ENCODE data around the gene DLG4. TPM values are rescaled to one million over a fixed set of nuclear protein-coding genes. Genes with fewer than 3 reads are reported as not detected.
A peak's percentile ranks its signal among the peaks of the same experiment; 100 is the strongest.

DLG4 gene
- total RNA-seq, 2 experiments from 2014 or later: 15.4 to 27.3 TPM

- no TSS peak for BruUV-seq (replicated peaks)
- no peak for DNase-seq (ENCODE audit: low spot score)
- CTCF ChIA-PET (ENCODE audit: unreplicated experiment): no interaction called here
- H3K4me2 ChIP-seq (ENCODE audit: low read length): peak overlapping the region; percentile 93
- no peaks in the 10 kb centered on the region for H3K9me2 ChIP-seq (ENCODE audit: insufficient read depth, low read length)
- intact Hi-C loops (cut with micrococcal nuclease; ENCODE audit: unreplicated experiment): loop anchor here (5.0 kb wide), 1 partner anchor 332 kb away; no protein-coding TSS in a partner anchor
- 0 out of 2 replicates have a peak, but pooled peaks cover 8% of the 10 kb centered on the region for H4K20me1 ChIP-seq (ENCODE audit: insufficient read depth, low read length)
- POLR2A ChIA-PET: interaction anchor here (1.0 to 1.3 kb wide), 2 partner anchors 8 to 10 kb away, joined by 3 read pairs; no protein-coding TSS in a partner anchor
- H3K79me2 ChIP-seq (ENCODE audit: insufficient read depth, low read depth, low read length): peaks cover 30% of the 10 kb centered on the region
- H3K9me3 ChIP-seq (ENCODE audit: low read length): no peaks in the 10 kb centered on the region
- peaks cover 52% of the 10 kb centered on the region for H3K4me1 ChIP-seq (ENCODE audit: insufficient read depth, low read length, poor library complexity, severe bottlenecking)
- peak overlapping the region; percentile 86 for H3K4me3 ChIP-seq (ENCODE audit: low read depth, low read length, poor library complexity, severe bottlenecking)
- H3K36me3 ChIP-seq (ENCODE audit: insufficient read depth, low read length): peaks cover 60% of the 10 kb centered on the region
- H3K27ac ChIP-seq (ENCODE audit: low read depth, low read length, poor library complexity, severe bottlenecking): peak overlapping the region; percentile 72
- no peak overlapping the region for H2AFZ ChIP-seq (ENCODE audit: low read length)
- TF ChIP-seq, protein P1, sequence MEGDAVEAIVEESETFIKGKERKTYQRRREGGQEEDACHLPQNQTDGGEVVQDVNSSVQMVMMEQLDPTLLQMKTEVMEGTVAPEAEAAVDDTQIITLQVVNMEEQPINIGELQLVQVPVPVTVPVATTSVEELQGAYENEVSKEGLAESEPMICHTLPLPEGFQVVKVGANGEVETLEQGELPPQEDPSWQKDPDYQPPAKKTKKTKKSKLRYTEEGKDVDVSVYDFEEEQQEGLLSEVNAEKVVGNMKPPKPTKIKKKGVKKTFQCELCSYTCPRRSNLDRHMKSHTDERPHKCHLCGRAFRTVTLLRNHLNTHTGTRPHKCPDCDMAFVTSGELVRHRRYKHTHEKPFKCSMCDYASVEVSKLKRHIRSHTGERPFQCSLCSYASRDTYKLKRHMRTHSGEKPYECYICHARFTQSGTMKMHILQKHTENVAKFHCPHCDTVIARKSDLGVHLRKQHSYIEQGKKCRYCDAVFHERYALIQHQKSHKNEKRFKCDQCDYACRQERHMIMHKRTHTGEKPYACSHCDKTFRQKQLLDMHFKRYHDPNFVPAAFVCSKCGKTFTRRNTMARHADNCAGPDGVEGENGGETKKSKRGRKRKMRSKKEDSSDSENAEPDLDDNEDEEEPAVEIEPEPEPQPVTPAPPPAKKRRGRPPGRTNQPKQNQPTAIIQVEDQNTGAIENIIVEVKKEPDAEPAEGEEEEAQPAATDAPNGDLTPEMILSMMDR (conservative IDR thresholded peaks at IDR 0.05; ENCODE audit: low read length): no peak
- TF ChIP-seq EZH2phosphoT487 (IDR thresholded peaks at IDR 0.05; ENCODE audit: borderline replicate concordance, low read depth, low read length): no peak
Measured at GRCh38 chr17:7240375-7240774, 20.7 kb upstream of the DLG4 start.

DNA sequence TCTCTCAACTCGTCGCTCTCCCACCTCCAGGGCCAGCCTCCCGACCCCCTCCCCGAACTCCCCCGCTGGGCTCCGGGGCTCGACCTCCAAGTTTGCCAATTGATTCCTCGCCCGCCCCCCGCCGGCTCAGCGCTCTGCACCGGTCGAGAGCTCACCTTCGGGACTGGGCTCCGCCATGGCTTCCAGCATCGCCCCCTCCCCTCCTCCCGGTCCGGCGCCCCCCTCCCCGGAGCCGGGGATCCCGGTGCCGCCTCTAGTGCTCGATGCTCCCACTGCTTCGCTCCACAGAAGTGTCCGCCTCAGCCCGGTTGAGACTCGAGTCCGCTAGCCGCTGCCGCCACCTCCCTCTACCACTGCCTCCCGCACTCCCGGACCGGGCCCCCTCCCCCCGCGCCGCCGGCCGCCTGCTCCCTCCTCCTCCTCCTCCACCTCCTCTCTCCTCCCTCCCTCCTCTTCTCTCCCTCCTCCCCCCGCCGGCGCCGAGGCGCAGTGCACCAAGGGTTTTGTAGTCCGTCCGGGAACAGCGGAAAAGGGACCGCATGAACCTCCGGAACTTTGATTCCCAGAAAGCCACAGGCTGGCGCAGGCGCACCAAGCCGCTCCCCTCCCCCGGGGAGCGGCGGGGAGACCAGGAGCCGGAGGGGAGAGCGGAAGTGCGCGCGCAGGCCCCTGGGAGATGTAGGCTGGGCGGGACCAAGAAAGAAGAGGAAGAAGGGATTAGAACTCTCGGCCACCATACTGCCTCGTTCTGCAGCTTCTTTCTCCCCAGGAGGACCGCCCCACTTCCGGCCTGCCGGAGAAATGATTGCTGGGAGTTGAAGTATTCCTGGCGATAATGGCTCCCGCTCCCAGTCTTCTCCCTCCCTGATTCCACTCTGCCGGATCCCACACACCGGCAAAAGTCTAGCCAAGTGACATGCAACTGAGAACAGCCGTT, 19.7 kb upstream of the DLG4 start, which contains the start of gene PHF23:
TSS of gene PHF23 (minus strand) at position 367 of the 937 bp plus-strand sequence. CDS start at position 189, 178 bp downstream.
- CTCF ChIA-PET (ENCODE audit: unreplicated experiment): interaction anchor here (0.8 to 1.4 kb wide), 2 partner anchors 18 to 318 kb away, joined by 3 to 4 read pairs; no protein-coding TSS in a partner anchor
- peaks cover 60% of the 10 kb centered on the region for H3K4me1 ChIP-seq (ENCODE audit: insufficient read depth, low read length, poor library complexity, severe bottlenecking)
- intact Hi-C loops (cut with micrococcal nuclease; ENCODE audit: unreplicated experiment): loop anchor here (2.0 to 5.0 kb wide), 4 partner anchors 13 to 333 kb away; partner anchors contain the start of genes ELP5, POLR2A and SLC35G6

More for the DNA sequence above, 19.7 kb upstream of the DLG4 start, which contains the start of gene PHF23:
- Histone ChIP-seq H3K27ac (ENCODE audit: low read depth, low read length, poor library complexity, severe bottlenecking) (peak within 1 kb of the TSS; percentile 86), H3K79me2 (ENCODE audit: insufficient read depth, low read depth, low read length) (peaks cover 30% of the 10 kb centered on the region), H4K20me1 (ENCODE audit: insufficient read depth, low read length) (0 out of 2 replicates have a peak, but pooled peaks cover 8% of the 10 kb centered on the region), H3K9me3 (ENCODE audit: low read length) (no peaks in the 10 kb centered on the region), H3K36me3 (ENCODE audit: insufficient read depth, low read length) (peaks cover 60% of the 10 kb centered on the region), H3K4me3 (ENCODE audit: low read depth, low read length, poor library complexity, severe bottlenecking) (peak within 1 kb of the TSS; percentile 100), H3K4me2 (ENCODE audit: low read length) (peak within 1 kb of the TSS; percentile 93), H3K9me2 (ENCODE audit: insufficient read depth, low read length) (no peaks in the 10 kb centered on the region), H2AFZ (ENCODE audit: low read length) (peak within 1 kb of the TSS; percentile 31; the same call in 1 of the 2 replicates)
- DNase-seq (ENCODE audit: low spot score): peak; percentile 99
- POLR2A ChIA-PET: interaction anchor here (1.0 kb wide), 1 partner anchor 9 kb away, joined by 3 read pairs; no protein-coding TSS in a partner anchor
- TF ChIP-seq EZH2phosphoT487 (IDR thresholded peaks at IDR 0.05; ENCODE audit: borderline replicate concordance, low read depth, low read length): no peak
- TF ChIP-seq, protein P1 (conservative IDR thresholded peaks at IDR 0.05; ENCODE audit: low read length): 0 out of 2 replicates have a peak, but pooled peaks have one; percentile 9
- no TSS peak for BruUV-seq (replicated peaks)
